HG03064 (cell line): ENCODE results near the gene TGIF2.
"Not testable (repeated sequence)": the region's sequence is repeated elsewhere in the genome, so short reads cannot be mapped to it uniquely, and the experiment has no call there.

Experiments
- ATAC-seq: cut with Tn5 transposase; IDR thresholded peaks from one replicate; pipeline ENCODE4 v1.9.1; 2021; ENCODE audit warnings: low read depth; ENCODE audit not compliant: unreplicated experiment

Gene TGIF2

DNA sequence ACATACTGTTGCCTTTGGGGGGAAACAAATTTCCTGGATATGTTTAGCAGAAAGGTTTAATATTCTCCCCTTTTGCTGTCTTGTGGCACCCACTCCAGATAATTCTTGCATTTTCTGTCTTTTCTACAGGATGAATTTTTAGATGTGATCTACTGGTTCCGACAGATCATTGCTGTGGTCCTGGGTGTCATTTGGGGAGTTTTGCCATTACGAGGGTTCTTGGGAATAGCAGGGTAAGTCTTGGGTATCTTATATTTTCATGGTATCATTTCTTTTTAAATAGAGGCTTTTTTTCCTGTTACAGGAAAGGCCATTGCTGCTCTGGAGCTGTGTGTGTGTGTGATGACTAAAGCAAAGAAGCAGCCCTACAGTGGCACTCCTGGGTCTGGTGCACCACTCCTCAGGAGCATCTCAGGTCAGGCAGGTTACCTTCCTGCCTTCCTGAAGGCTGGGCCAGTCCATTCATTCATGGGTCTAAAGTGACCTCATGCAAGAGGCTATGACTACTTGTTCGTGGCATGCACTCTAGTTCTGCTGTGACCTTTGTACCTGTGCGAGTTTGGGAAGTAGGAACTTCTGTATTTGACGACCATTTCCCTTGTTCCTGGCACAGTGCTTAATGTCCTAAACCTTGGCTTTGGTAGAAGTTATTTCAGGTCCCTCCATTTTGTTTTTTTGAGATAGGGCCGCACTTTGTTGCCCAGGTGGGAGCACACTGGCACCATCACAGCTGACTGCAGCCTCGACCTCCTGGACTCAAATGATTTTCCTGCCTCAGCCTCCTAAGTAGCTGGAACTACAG is 34.4 kb downstream of the TGIF2 start:
- no peak for ATAC-seq

DNA sequence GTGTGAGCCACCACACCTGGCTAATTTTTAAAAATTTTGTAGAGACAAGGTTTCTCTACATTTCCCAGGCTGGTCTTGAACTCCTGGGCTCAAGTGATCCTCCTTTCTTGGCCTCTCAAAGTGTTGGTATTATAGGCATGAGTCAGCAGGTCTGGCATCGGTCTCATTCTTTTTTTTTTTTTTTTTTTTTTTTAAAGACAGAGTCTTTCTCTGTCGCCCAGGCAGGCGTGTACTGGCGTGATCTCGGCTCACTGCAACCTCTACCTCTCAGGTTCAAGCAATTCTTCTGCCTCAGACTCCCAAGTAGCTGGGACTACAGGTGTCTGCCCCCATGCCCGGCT is 35.0 kb downstream of the TGIF2 start:
- not testable (repeated sequence) for ATAC-seq

DNA sequence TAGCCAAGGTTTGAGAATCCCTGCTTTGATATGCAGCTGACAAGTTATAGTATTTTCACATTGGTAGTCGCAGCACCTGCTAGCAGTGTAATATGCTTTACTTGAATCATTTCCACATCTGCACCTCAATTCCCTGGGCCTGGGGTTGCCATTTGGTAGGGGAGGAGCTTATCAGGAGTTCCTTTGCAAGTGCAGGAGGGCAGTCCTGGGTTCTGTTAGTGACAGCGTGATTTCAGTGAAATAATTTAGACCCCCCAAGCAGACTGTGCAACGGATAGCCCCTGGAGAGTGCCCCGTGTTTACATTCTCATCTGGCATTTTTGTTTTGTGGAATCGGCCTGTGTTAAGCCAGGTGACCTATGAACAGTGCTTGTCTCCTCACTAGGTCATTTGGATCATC is 38.2 kb downstream of the TGIF2 start:
- ATAC-seq: no peak

DNA sequence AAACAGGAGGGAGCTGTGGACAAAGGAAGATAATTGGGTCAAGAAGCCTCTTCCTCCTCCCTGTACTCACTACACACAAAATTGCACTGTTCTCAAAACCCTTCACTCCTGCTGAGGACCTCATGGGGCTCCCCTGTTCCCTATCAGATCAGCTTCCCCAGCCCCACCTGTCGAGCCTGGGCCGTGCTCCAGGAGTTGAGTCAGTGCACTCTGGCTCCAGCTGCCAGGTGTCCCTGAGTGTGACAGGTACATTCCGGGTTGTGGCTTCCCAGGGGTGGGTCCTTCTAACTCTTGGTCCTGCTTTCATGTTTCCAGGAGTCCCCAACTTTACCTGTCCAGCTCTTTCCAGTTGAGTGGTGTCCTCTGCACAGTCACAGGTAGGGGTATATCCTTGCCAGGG is 40.6 kb downstream of the TGIF2 start:
- ATAC-seq: no peak

DNA sequence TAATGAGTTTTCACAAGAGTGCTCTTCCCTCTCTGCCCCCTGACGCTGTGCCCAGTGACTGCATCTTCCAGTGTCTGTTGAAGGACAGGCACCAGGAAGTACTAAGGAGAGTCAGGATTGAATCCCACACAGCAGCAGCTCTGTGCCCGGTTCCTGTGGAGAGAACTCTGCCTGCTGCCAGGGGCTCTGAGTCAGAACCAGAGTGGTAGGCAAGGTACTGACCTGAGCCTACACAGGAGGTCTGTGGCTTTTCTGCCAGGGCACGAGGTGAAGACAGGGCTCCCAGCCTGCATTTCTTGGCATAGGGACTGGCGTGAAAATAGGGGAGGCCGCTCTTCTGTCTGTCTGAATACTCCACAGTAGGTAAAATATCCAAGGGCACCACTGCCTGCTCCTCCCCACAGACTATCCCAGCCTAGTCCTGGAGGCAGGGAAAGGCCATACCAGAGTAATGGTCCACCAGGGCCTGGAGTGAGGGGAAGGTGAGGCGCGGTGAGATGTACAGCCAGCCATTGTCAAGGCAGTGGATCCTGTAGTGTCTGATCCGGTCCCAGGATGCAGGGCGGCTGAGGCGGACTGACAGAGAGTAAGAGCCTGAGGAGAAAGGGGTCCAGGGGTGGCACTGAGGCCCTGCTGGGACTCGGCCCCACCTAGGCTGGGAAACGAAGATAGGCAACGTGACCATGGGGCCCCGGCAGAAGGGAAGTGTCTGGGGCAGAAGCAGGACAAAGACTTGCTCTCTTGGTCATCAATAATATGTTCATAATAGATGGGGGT is 41.6 kb downstream of the TGIF2 start:
- no peak for ATAC-seq

DNA sequence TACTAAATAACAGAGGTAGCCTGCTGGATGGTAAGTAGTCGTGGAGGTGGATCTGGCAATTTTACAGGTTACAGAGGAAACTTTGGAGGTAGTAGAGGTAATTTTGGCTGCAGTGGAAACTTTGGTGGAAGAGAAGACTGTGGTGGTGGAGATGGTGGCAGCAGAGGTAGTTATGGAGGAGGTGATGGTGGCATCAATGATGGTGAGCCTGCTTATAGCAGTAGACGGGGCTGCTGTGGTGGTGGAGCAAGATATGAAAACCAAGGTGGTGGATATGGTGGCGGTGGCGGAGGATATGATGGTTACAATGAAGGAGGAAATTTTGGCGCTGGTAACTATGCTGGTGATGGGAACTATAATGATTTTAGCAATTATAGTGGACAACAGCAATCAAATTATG is 47.5 kb downstream of the TGIF2 start:
- ATAC-seq: no peak

DNA sequence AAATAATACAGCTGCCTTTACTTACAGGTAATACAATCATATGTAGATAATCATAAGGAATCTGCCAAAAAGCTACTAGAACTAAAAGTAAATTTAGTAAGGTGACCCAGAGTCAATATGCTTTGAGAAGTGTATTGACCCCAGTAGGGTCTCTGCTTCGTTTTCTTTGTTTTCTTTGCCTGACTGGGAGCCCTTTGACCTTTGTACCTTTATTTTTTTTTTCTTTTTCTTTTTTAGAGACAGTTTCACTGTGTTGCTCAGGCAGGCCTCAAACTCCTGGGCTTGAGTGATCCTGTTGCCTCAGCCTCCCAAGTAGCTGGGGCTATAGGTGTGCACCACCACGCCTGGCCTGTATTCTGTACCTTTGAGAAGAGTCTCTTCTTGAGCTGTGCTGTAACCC is 50.0 kb downstream of the TGIF2 start:
- ATAC-seq: no peak

DNA sequence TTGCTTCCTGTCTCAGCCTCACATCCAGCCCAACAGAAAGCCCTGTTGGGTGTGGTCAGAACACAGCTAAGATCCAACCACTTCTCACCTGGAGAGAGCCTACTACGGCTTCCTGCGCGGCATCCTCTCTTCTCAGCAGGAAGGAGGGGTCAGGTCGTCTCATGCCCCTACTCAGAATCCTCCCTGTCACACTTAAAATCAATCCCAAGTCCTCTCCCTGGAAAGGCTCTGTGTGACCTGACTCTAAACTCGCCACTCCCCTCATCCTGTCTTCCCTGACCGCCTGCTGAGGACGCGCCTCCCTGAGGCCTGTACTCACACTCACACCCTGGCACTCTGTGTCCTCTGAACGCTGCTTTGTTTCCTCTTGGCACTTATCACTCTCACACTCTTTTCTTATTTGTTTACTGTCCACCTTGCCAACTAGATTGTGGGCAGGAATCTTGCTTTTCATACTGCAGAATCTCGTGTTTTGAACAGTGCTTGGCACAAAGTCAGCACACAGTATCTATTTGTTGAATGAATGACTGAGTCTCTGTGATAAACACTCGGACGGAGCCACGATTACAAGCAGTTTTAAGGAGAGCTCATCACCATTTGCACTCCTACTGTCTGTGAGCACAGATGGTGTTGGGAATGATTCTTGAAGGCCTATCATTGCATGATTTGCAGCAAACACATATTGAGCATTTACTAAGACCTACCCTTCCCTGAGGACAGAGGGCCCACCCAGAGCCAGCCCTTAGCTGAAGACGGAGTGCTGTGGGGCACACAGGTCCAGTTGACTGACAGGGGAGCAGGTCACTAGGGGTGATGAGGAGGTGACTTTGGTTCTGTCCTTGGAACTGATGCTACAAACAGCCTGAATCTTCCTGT is 50.9 kb downstream of the TGIF2 start:
- no peak for ATAC-seq

DNA sequence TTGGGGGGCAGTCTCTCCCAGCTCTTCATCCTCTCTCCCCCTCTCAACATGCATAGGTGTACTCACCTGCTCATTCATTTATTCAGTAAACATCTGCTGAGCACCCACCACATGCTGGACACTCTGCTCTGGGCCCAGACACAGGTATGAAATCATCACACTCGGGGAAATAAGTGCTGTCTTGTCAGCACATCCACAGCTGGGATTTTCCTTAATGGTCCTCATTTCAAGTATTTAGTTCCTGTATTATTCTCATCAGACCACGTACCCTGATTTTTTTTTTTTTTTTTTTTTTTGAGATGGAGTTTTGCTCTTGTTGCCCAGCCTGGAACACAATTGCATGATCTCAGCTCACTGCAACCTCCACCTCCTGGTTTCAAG is 51.5 kb downstream of the TGIF2 start:
- no peak for ATAC-seq

DNA sequence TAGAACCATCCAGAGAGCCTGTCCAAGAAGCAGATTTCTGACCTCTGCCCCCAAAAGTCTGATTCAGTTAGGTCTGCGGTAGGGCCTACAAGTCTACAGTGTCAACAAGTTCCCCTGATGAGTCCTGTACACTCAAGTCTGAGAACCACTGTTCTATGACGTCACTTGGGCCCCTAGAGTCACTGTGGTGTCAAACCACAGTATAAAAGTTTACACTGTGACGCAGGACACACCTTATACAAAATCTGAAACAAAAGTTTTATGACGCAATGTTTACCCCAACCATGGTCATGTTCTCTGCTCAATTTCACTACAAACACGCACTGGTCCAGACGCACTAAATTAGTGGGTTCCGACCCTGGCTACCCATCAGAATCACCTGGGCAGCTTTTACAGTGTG is 54.7 kb downstream of the TGIF2 start:
- no peak for ATAC-seq

DNA sequence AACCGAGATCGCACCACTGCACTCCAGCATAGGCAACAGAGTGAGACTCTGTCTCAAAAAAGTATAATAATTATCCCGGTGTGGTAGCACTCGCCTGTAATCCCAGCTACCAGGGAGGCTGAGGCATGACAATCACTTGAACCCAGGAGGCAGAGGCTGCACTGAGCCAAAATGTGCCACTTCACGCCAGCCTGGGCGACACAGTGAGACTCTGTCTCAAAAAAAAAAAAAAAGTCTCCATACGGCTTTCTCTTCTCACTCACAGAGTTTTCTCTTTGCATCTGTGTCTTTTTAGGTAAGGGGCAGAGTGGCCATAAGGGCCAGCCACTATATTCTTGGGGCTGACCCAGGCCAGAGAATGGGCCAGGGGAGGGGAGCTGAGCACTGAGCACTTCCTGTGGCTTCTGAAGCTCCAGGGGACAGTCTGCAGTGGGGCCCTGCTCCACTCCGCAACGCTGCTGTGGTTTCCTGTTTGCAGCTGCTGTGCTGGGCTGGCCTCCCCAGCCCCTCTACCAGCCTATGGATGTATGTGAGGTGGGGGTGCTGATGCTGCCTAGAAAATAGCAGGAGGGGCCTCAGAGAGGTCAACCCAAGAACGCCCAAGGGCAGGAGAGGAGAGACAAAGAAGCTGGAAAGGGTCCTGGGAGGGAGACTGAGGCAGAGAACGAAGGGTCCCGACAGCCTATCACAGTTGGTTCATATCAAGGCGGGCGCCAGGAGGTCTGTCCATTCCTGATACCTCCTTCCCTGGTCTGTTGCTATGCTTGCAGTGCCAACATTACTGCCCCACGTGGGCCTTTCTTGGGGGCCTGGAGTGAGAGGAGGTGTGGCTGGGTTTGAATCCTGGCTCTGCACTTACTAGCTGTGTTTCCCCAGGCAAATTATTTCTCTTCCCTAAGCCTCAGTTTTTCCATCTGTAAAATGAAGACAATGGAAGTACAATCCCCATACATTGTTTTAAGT is 56.6 kb downstream of the TGIF2 start:
- ATAC-seq: no peak

DNA sequence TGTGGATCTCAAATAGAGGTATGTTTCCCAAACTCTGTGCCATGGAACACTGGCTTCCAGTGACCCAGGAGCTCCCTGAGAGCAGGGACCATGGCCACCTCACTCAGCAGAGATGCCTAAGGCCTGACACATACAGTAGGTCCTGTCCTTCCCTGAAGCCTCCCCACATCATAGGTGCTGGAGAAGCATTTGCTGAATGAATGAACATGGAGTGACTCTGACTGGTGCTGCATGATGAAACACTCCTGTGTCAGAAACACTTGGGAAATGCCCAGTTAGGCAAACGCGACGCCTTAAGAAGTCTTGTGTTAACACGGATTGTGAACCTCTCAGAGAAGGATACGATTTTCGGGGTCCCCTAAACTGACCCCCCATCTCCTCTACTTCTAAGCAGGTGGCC is 58.2 kb downstream of the TGIF2 start:
- no peak for ATAC-seq

DNA sequence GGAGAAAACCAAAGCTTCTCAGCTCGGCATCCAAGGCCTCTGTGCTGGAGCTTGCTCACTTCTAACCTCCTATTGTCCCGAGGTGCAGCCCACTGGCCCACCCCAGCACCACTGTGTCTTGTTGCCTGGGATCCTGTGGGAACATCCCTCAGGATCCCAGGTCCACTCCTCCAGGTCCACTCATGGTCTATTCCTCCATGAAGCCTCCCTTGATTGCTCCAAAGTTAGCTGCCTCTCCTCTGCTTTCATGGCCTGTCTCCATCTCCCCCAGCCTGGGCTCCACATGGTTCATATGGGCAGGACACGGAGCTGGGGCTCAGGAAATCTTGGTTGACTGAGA is 58.7 kb downstream of the TGIF2 start:
- ATAC-seq: no peak

DNA sequence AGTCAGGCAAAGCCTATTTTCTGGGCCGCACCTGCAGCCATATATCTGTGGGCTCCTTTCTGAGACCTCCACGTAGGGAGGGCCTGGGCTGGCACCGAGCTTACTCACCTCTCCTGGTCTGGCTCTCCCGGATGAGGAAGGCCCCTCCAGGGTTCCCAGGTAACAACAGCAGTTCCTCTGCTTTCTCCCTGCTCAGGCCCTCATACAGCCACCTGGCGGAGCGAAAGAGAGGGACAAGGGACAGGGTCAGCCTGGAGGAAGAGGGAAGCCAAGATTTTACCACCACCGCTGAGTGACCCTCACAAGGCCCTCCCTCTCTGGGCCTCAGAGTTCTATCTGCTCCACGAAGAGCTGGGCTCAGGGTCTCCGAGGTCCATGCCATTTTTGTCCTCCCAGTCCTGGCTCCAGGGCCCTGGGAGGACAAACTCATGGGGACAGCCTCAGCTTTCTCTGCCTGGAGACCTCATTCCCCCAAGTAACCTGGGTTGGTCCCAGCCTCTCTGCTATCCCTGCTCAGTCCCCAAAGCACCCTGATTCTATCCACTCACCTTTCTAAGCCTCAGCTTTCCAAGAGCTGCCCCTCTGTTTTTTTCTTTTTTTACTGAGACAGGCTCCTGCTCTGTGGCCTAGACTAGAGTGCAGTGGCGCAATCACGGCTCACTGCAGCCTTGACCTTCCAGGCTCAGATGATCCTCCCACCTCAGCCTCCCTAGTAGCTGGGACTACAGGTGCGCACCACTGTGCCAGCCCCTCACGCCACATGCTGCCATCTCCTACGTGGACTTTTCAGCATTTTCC is 59.3 kb downstream of the TGIF2 start:
- no peak for ATAC-seq

DNA sequence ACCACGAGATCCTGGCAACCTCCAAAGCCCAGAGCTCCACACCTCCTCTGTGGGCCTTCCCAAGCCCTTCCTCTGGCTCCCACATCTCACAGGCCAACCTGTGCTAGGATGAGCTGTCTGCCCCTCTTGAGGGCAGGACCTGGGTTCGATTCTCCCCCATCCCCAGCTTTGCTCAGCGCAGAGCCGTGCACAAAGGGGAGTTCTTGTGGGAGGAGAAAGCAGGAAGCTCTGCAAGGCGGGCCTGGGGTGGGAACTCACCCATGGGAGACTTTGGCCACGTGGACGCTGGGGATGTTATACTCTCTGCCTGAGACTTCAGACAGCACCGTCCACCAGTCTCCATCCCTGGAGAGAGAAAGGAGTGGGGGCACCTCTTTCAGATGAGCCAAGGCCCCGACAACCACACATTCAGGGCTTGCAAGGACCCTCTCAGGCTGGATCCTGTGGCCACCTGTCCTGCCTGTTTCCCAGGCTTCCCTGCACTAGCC is 59.9 kb downstream of the TGIF2 start:
- ATAC-seq: no peak

DNA sequence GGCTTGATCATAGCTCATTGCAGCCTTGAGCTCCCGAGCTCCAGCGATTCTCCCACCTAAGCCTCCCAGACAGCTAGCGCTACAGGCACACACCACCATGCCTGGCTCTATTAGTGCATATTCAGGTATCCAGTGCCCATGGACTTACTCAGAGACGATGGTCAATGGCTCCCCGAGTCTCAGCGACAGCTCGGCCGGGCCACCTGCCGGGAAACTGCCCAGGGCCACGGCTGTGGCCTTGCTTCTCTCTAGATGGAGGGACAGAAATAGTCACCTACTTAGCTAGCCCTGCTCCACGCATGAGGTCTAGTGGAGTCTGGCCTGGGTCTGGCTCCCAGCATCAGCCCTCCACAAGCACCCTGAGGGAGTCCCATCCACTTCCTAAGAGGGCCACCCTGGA is 60.9 kb downstream of the TGIF2 start:
- ATAC-seq: no peak

DNA sequence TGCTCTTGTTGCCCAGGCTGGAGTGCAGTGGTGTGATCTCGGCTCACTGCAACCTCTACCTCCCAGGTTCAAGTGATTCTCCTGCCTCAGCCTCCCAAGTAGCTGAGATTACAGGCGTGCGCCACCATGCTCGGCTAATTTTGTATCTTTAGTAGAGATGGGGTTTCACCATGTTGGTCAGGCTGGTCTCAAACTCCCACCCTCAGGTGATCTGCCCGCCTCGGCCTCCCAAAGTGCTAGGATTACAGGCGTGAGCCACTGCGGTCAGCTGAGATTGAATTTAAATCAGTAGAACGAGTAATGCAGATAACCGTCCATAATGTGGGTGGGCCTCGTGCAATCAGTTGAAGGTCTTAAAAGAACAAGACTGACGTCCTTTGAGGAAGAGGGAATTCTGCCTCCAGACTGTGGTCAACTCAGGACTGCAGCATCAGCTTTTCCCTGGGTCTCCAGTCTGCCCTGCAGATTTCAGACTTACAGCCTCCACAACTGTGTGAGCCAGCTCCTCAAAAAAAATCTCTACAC is 65.5 kb downstream of the TGIF2 start:
- not testable (repeated sequence) for ATAC-seq

DNA sequence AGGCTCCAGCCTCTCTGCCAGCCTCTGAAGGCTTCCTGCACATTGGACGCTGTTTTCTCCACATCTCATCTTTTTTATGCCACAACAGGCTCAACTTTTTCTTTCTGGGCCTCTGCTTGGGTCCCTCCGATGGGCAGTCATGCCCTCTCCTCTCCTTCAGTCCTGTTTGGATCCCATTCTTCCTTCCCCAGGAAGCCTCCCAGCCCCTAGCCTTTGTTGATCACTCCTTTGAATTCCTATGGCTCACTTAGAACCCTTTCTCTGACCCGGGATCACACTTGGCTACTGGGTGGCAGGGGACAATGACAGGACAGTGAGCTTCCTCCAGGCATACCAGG is 68.1 kb downstream of the TGIF2 start:
- no peak for ATAC-seq

DNA sequence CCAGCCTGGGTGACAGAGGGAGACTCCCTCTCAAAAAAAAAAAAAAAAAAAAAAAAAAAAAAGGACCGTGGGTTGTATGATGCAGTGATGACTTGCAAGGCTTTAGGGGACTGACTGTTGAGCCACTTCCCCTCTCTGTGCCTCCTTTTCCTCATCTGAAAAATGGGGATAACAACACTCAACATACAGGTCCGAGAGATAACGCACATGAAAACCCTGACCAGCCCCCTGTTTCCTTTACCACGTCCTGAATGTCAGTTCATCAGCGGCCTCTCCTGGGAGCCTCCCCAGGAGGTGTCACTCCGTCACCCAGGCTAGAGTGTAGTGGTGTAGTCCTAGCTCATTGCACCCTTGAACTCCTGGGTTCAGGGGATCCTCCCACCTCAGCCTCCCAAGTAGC is 68.7 kb downstream of the TGIF2 start:
- no peak for ATAC-seq
